ENCODE measurements around the gene SFMBT1.

Gene SFMBT1

DNA sequence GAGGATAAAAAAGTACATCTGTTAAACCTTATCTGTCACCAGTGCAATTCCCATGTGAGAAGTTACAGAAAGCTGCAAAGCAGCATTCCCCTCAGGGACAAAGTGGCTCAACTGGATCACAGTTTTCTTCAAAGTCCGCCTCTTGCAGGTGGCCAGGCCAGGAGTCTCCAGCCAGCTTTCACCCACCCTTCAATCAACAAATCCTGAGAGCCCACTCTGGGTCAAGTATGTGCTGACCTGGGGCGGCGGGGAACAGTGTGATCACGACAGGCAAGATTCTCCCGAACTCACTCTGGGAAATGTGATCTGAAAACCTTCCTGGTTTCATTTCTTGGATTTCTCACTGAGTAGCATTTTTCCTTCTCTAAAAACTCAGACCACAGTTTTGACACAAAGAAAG is 45.1 kb upstream of the SFMBT1 start:
- no peak for TF ChIP-seq EZH2phosphoT487 (IDR thresholded peaks at IDR 0.05; ENCODE audit: borderline replicate concordance)
- TF ChIP-seq, protein P1, sequence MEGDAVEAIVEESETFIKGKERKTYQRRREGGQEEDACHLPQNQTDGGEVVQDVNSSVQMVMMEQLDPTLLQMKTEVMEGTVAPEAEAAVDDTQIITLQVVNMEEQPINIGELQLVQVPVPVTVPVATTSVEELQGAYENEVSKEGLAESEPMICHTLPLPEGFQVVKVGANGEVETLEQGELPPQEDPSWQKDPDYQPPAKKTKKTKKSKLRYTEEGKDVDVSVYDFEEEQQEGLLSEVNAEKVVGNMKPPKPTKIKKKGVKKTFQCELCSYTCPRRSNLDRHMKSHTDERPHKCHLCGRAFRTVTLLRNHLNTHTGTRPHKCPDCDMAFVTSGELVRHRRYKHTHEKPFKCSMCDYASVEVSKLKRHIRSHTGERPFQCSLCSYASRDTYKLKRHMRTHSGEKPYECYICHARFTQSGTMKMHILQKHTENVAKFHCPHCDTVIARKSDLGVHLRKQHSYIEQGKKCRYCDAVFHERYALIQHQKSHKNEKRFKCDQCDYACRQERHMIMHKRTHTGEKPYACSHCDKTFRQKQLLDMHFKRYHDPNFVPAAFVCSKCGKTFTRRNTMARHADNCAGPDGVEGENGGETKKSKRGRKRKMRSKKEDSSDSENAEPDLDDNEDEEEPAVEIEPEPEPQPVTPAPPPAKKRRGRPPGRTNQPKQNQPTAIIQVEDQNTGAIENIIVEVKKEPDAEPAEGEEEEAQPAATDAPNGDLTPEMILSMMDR (conservative IDR thresholded peaks at IDR 0.05; ENCODE audit: low read length): no peak

DNA sequence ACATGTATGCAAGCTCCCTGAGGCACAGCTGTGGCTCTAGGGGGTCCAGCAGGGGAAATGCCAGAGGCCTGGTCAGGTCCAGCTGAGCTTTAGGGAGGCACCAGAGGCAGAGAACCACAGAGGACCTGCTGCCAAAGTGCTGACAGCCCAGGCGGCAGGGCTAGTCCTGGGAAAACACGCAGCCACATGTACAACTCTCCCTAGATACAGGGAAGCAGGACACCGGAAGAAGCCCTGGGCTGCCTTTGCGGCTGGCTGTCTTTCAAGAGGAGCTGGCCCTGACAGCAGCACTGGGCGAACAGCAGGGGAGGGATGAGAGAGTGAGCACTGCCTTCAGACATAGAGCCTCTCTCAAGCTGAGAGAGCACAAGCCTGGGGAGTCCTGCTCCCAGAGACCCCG is 43.6 kb upstream of the SFMBT1 start:
- Histone ChIP-seq H3K9me3 (ENCODE audit: insufficient read depth, low read depth, low read length) (no peaks in the 10 kb centered on the region), H3K9ac (ENCODE audit: low read depth, low read length, poor library complexity, severe bottlenecking) (no peak overlapping the region), H3K79me2 (ENCODE audit: insufficient read depth, low read length) (no peaks in the 10 kb centered on the region), H3K4me3 (ENCODE audit: low read length, poor library complexity, severe bottlenecking) (no peak overlapping the region), H3K9me2 (replicated peaks; ENCODE audit: low read depth, low read length) (no peaks in the 10 kb centered on the region), H3K4me1 (ENCODE audit: insufficient read depth, low read length, poor library complexity, severe bottlenecking) (no peaks in the 10 kb centered on the region), H3K4me2 (ENCODE audit: low read depth, low read length, poor library complexity, severe bottlenecking) (no peak overlapping the region), H3F3A (ENCODE audit: low read depth) (no peaks in the 10 kb centered on the region), H3K36me3 (ENCODE audit: insufficient read depth, low read length) (peaks cover 34% of the 10 kb centered on the region; the same call in 1 of the 2 replicates), H3K27me3 (ENCODE audit: insufficient read depth, low read length, poor library complexity, severe bottlenecking) (no peaks in the 10 kb centered on the region), H4K20me1 (ENCODE audit: insufficient read depth, low read length, poor library complexity, severe bottlenecking) (no peaks in the 10 kb centered on the region), H2AFZ (ENCODE audit: low read length) (no peak overlapping the region)
- TF ChIP-seq, protein P1 (conservative IDR thresholded peaks at IDR 0.05; ENCODE audit: low read length): no peak
- no peak for TF ChIP-seq EZH2phosphoT487 (IDR thresholded peaks at IDR 0.05; ENCODE audit: borderline replicate concordance)

More for the DNA sequence above, 45.1 kb upstream of the SFMBT1 start:
- Histone ChIP-seq H3K4me2 (ENCODE audit: low read depth, low read length, poor library complexity, severe bottlenecking) (no peak overlapping the region), H3K27me3 (ENCODE audit: insufficient read depth, low read length, poor library complexity, severe bottlenecking) (no peaks in the 10 kb centered on the region), H3K9me2 (replicated peaks; ENCODE audit: low read depth, low read length) (no peaks in the 10 kb centered on the region), H3K4me3 (ENCODE audit: low read length, poor library complexity, severe bottlenecking) (no peak overlapping the region), H3F3A (ENCODE audit: low read depth) (no peaks in the 10 kb centered on the region), H3K9ac (ENCODE audit: low read depth, low read length, poor library complexity, severe bottlenecking) (no peak overlapping the region), H4K20me1 (ENCODE audit: insufficient read depth, low read length, poor library complexity, severe bottlenecking) (no peaks in the 10 kb centered on the region), H3K79me2 (ENCODE audit: insufficient read depth, low read length) (no peaks in the 10 kb centered on the region), H3K4me1 (ENCODE audit: insufficient read depth, low read length, poor library complexity, severe bottlenecking) (no peaks in the 10 kb centered on the region), H2AFZ (ENCODE audit: low read length) (no peak overlapping the region), H3K36me3 (ENCODE audit: insufficient read depth, low read length) (peaks cover 34% of the 10 kb centered on the region; the same call in 1 of the 2 replicates), H3K9me3 (ENCODE audit: insufficient read depth, low read depth, low read length) (no peaks in the 10 kb centered on the region)

DNA sequence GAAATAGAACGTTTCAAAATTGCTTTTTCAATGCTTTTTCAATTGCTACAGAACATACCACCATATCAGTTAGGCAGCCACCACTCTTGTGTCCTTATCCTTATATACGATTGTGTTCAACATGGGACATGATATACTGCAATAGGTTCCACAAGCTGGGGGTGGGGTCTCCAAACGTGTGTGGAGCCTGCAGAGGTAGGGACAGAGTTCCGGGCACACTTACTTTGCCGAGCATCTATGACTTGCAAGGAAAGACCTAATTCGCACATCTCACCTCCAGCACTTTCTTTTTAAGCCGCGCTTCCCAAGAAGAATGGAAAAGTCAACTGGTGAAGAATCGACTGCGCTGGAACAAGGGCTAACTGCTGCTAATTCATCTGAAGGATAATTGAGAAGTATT is 39.6 kb upstream of the SFMBT1 start:
- H3K79me2 ChIP-seq (ENCODE audit: insufficient read depth, low read length): no peaks in the 10 kb centered on the region
- no peak overlapping the region for H2AFZ ChIP-seq (ENCODE audit: low read length)
- H3K27me3 ChIP-seq (ENCODE audit: insufficient read depth, low read length, poor library complexity, severe bottlenecking): no peaks in the 10 kb centered on the region
- no peak overlapping the region for H3K9ac ChIP-seq (ENCODE audit: low read depth, low read length, poor library complexity, severe bottlenecking)
- no peaks in the 10 kb centered on the region for H3F3A ChIP-seq (ENCODE audit: low read depth)
- TF ChIP-seq, protein P1 (conservative IDR thresholded peaks at IDR 0.05; ENCODE audit: low read length): no peak
- TF ChIP-seq EZH2phosphoT487 (IDR thresholded peaks at IDR 0.05; ENCODE audit: borderline replicate concordance): no peak
- H3K4me2 ChIP-seq (ENCODE audit: low read depth, low read length, poor library complexity, severe bottlenecking): no peak overlapping the region
- H3K4me3 ChIP-seq (ENCODE audit: low read length, poor library complexity, severe bottlenecking): no peak overlapping the region
- no peaks in the 10 kb centered on the region for H3K9me3 ChIP-seq (ENCODE audit: insufficient read depth, low read depth, low read length)
- H3K4me1 ChIP-seq (ENCODE audit: insufficient read depth, low read length, poor library complexity, severe bottlenecking): no peaks in the 10 kb centered on the region
- peaks cover 9% of the 10 kb centered on the region; the same call in 1 of the 2 replicates for H3K36me3 ChIP-seq (ENCODE audit: insufficient read depth, low read length)
- no peaks in the 10 kb centered on the region for H3K9me2 ChIP-seq (replicated peaks; ENCODE audit: low read depth, low read length)
- no peaks in the 10 kb centered on the region for H4K20me1 ChIP-seq (ENCODE audit: insufficient read depth, low read length, poor library complexity, severe bottlenecking)
